Heart left ventricle (tissue), 13 donors: Measurements from ENCODE around the gene NCOA6.

Source experiments
- CTCF ChIP-seq, 12 donors: fragments of 200-600 bp; sonication (generic) in 4 of 12; IDR thresholded peaks; one replicate each; pipeline versions ENCODE4 v1.5.0 to v1.8.0; 2018 to 2022; ENCODE audit warnings: antibody characterized with exemption in 12 of 12, mild to moderate bottlenecking in 5 of 12
- POLR2A ChIP-seq, 2 donors: fragments of 450-650 bp; IDR thresholded peaks; one replicate each; pipeline ENCODE4 v1.6.1; 2017; ENCODE audit warnings: antibody characterized with exemption in 2 of 2, mild to moderate bottlenecking in 2 of 2, moderate library complexity in 2 of 2
- donor health status: ischemic (EF 13 %, LVEDD 7.1; RV severe dilation, severe dysfunction).
- donor health status: DM: no; HTN: yes; CAD: no.
- donor health status: DM: no; HTN: no; CAD: no.
- donor health status: ischemic (EF 25% LVEDD 6.9; RV normal size, moderate dysfunction).
- donor health status: ischemic (EF 25% LVEDD 5.7; RV mildly dilated, moderate dysfunction).
- donor health status: ischemic (EF 35%, LVEDD 5.7; RV mildly dilated, moderate dysfunction).
- donor health status: nonischemic (EF 11% LVEDD 7.7; RV severe dilation, severe dysfunction).
- donor health status: DM: yes; HTN: yes; CAD: no.
- donor health status: PGD.
- donor health status: ischemic (EF 29% LVEDD 5.4; RV normal size, mild dysfunction).
- donor health status: nonischemic (EF 23%, LVEDD 6.1; RV moderate dilation, normal function).

DNA sequence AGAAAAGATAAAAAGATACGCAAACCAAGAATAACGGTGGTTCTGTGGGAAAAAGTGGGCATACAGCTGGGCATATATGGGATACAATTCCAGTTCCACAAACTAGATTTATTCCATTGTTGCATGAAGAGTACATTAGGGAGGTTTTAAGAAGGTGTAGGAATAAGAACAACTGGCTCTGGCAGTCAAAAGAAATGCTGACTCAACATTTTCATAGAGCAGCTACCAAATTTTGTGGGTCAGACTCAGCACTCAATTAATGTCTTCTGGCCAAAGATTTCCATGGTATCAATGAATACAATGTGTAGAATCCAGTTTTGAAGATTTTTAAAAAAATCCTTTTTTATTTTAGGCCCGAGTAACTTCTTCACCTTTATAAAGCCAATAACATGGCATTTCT is 81.1 kb downstream of the NCOA6 start:
- no peak for TF ChIP-seq POLR2A (IDR thresholded peaks at IDR 0.05)
- TF ChIP-seq CTCF (IDR thresholded peaks at IDR 0.05), result no peak
